Neuronal stem cell (in vitro differentiated cells): ENCODE results near the gene SDE2.

Source experiments
- DNase-seq: peaks from one replicate; pipeline ENCODE4 v3.0.0-alpha.2; 2013; ENCODE audit warnings: low spot score
- H2AFZ ChIP-seq: one replicate; pipeline ENCODE4 v1.6.1; 2013; ENCODE audit warnings: mild to moderate bottlenecking, low read length, inconsistent platforms
- H2AK5ac ChIP-seq: 2 replicates; pipeline ENCODE4 v1.6.1; 2013; ENCODE audit warnings: low read depth, mild to moderate bottlenecking, inconsistent platforms, low read length, moderate library complexity, mixed read lengths
- H2BK120ac ChIP-seq: 2 replicates; pipeline ENCODE4 v1.6.1; 2013; ENCODE audit warnings: low read depth, mild to moderate bottlenecking, inconsistent platforms, low read length, moderate library complexity, mixed read lengths
- H2BK12ac ChIP-seq: one replicate; pipeline ENCODE4 v1.6.1; 2013; ENCODE audit warnings: low read length, inconsistent platforms
- H2BK15ac ChIP-seq: 2 replicates; pipeline ENCODE4 v1.6.1; 2013; ENCODE audit warnings: mild to moderate bottlenecking, low read length, inconsistent platforms, mixed read lengths
- H2BK5ac ChIP-seq: one replicate; pipeline ENCODE4 v1.6.1; 2013; ENCODE audit warnings: inconsistent platforms, mild to moderate bottlenecking, low read length, moderate library complexity
- H3K14ac ChIP-seq: one replicate; pipeline ENCODE4 v1.6.1; 2013; ENCODE audit warnings: low read length, inconsistent platforms
- H3K18ac ChIP-seq: 2 replicates; pipeline ENCODE4 v1.6.1; 2013; ENCODE audit warnings: low read length, inconsistent platforms
- H3K23ac ChIP-seq: 2 replicates; pipeline ENCODE4 v1.6.1; 2013; ENCODE audit warnings: low read depth, mild to moderate bottlenecking, mixed read lengths, low read length, inconsistent platforms; ENCODE audit not compliant: poor library complexity
- H3K27ac ChIP-seq: replicated peaks from 3 replicates; pipeline ENCODE4 v1.5.1; 2013; ENCODE audit warnings: low read length, inconsistent platforms
- H3K27me3 ChIP-seq, 3 experiments: 2 replicates each; pipeline ENCODE4 v1.6.1; 2013; ENCODE audit warnings: low read length in 3 of 3, mild to moderate bottlenecking in 2 of 3, inconsistent platforms in 1 of 3, low read depth in 1 of 3, mixed read lengths in 1 of 3, moderate library complexity in 1 of 3; ENCODE audit not compliant: control insufficient read depth in 3 of 3, insufficient read depth in 3 of 3
- H3K36me3 ChIP-seq, 2 donors: replicated peaks in 1 of 2; 2 replicates each; pipeline ENCODE4 v1.6.1; 2013; ENCODE audit warnings: low read length in 2 of 2; ENCODE audit not compliant: control insufficient read depth in 2 of 2, insufficient read depth in 2 of 2
- H3K4ac ChIP-seq: 2 replicates; pipeline ENCODE4 v1.6.1; 2013; ENCODE audit warnings: inconsistent platforms, mild to moderate bottlenecking, low read length, moderate library complexity
- H3K4me1 ChIP-seq, 2 donors: 1 replicate in 1 of 2; 2 replicates in 1 of 2; pipeline ENCODE4 v1.6.1; 2013; ENCODE audit warnings: low read length in 2 of 2, low read depth in 1 of 2; ENCODE audit not compliant: control insufficient read depth in 2 of 2, insufficient read depth in 1 of 2
- H3K4me2 ChIP-seq: one replicate; pipeline ENCODE4 v1.6.1; 2013; ENCODE audit warnings: mild to moderate bottlenecking, low read length, inconsistent platforms; ENCODE audit not compliant: insufficient read depth, poor library complexity, severe bottlenecking
- H3K4me3 ChIP-seq, 2 donors: 2 replicates each; pipeline ENCODE4 v1.5.1; 2013; ENCODE audit warnings: low read length in 2 of 2, mild to moderate bottlenecking in 2 of 2, inconsistent platforms in 1 of 2, moderate library complexity in 1 of 2
- H3K79me1 ChIP-seq: one replicate; pipeline ENCODE4 v1.6.1; 2013; ENCODE audit warnings: low read depth, mild to moderate bottlenecking, inconsistent platforms, low read length, moderate library complexity
- H3K9ac ChIP-seq: one replicate; pipeline ENCODE4 v1.6.1; 2013; ENCODE audit warnings: mild to moderate bottlenecking, low read depth, low read length, inconsistent platforms; ENCODE audit not compliant: poor library complexity
- H3K9me3 ChIP-seq, 2 donors: replicated peaks in 1 of 2; 2 replicates each; pipeline versions ENCODE3 to v1.6.1; 2013; ENCODE audit warnings: low read length in 2 of 2, mild to moderate bottlenecking in 2 of 2, inconsistent platforms in 1 of 2, low read depth in 1 of 2, mixed read lengths in 1 of 2, moderate library complexity in 1 of 2; ENCODE audit not compliant: control insufficient read depth in 2 of 2, insufficient read depth in 1 of 2
- H4K8ac ChIP-seq: one replicate; pipeline ENCODE4 v1.6.1; 2013; ENCODE audit warnings: low read depth, mild to moderate bottlenecking, inconsistent platforms, low read length, moderate library complexity
- H4K91ac ChIP-seq: one replicate; pipeline ENCODE4 v1.6.1; 2013; ENCODE audit warnings: low read length, low read depth, mild to moderate bottlenecking, inconsistent platforms; ENCODE audit not compliant: poor library complexity
- WGBS, 2 donors: extraction: QIAGEN DNeasy Blood & Tissue Kit; methylation state at CpG; one replicate each; pipeline ENCODE4 v1.1.7; 2013; ENCODE audit warnings: missing lambda C conversion rate in 2 of 2, mixed read lengths in 1 of 2; ENCODE audit not compliant: insufficient read length in 2 of 2, insufficient replicate concordance in 1 of 2; ENCODE audit errors: extremely low coverage in 2 of 2; 5-methylcytosine and 5-hydroxymethylcytosine counted together

Gene SDE2

DNA sequence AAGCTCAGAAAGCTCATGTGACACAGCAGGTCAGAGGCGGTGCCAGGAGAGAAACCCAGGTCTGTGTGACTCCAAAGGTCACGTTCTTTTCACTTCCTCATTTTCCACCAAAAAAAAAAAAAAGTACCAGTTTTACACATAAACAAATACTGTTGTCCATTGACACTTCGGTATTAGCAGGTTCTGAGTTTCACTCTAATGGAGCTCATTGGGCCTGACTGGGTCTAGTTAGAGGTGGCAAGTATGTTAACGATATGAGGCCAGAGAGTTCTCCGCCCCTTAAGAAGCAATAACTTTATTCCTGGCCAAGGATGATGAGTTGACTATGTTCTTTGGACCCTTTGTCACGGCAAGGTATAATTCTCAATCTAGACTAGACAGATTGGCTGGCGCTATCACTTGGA is 30.0 kb upstream of the SDE2 start:
- WGBS, 2 donors, result no CpG with 5 or more reads among the region's 7 CpGs
- H3K18ac ChIP-seq, result no peak overlapping the region
- no peak overlapping the region for H2BK120ac ChIP-seq
- no peak overlapping the region for H2BK5ac ChIP-seq
- H3K4me2 ChIP-seq, result no peak overlapping the region
- H2BK15ac ChIP-seq, result no peak overlapping the region
- H3K4me1 ChIP-seq, result peaks cover 0 to 9% of the 10 kb centered on the region in 2 donors
- no peaks in the 10 kb centered on the region for H3K36me3 ChIP-seq
- no peak overlapping the region for H2AK5ac ChIP-seq
- H2BK12ac ChIP-seq, result no peak overlapping the region
- no peak overlapping the region for H3K14ac ChIP-seq
- H4K8ac ChIP-seq, result no peak overlapping the region
- H3K27ac ChIP-seq, result no peak overlapping the region
- no peak for DNase-seq
- no peak overlapping the region for H3K4me3 ChIP-seq
- no peaks in the 10 kb centered on the region for H3K27me3 ChIP-seq
- H3K79me1 ChIP-seq, result no peaks in the 10 kb centered on the region
- no peak overlapping the region for H3K23ac ChIP-seq
- no peak overlapping the region for H4K91ac ChIP-seq
- no peak overlapping the region for H3K9ac ChIP-seq
- H3K9me3 ChIP-seq, result no peaks in the 10 kb centered on the region
- no peak overlapping the region for H3K4ac ChIP-seq
- no peak overlapping the region for H2AFZ ChIP-seq

DNA sequence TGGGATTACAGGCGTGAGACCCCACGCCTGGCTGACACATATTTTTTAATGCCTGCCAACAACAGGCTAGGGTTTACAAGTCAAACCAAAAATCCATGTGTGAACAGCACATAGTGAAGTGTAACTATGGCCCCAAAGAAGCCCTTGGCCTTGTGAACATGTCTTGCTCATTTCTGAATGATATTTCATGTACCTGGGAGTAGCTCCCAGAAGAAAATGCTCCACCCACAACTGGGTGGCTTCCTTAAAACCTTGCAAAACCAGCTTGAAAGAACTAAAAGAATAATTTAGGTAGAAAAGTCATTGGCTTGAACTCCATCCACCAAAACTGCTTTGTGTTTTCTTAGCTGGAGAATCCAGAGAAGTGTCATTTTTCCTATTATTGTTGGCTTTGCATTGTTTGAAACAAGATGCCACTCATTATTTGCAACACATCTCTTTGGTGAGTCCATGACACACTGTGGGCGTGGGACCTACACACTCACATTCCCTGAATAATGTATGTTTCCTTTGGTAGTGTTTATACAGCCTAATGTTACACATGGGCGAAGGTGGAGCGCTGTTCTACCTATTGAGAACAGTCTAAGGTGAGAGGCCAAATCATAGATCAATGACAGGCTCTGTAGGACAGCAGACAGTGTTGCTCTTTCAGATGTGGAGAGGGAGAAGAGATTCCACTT is 28.5 kb upstream of the SDE2 start:
- no peak overlapping the region for H2BK5ac ChIP-seq
- peaks cover 0 to 9% of the 10 kb centered on the region in 2 donors for H3K4me1 ChIP-seq
- H3K14ac ChIP-seq, result no peak overlapping the region
- no peak overlapping the region for H3K23ac ChIP-seq
- H3K9me3 ChIP-seq, result no peaks in the 10 kb centered on the region
- no peak overlapping the region for H3K4me3 ChIP-seq
- no peaks in the 10 kb centered on the region for H3K36me3 ChIP-seq
- H3K9ac ChIP-seq, result no peak overlapping the region
- no peak overlapping the region for H3K27ac ChIP-seq
- no CpG with 5 or more reads among the region's 5 CpGs for WGBS, 2 donors
- H3K27me3 ChIP-seq, result no peaks in the 10 kb centered on the region
- H4K91ac ChIP-seq, result no peak overlapping the region
- no peak overlapping the region for H2BK120ac ChIP-seq
- H2BK15ac ChIP-seq, result no peak overlapping the region
- no peak overlapping the region for H2BK12ac ChIP-seq
- peak overlapping the region; percentile 20 for H2AFZ ChIP-seq
- H3K18ac ChIP-seq, result no peak overlapping the region
- H3K79me1 ChIP-seq, result no peaks in the 10 kb centered on the region
- no peak overlapping the region for H2AK5ac ChIP-seq
- no peak overlapping the region for H3K4me2 ChIP-seq
- H3K4ac ChIP-seq, result no peak overlapping the region
- no peak overlapping the region for H4K8ac ChIP-seq
- DNase-seq, result no peak

DNA sequence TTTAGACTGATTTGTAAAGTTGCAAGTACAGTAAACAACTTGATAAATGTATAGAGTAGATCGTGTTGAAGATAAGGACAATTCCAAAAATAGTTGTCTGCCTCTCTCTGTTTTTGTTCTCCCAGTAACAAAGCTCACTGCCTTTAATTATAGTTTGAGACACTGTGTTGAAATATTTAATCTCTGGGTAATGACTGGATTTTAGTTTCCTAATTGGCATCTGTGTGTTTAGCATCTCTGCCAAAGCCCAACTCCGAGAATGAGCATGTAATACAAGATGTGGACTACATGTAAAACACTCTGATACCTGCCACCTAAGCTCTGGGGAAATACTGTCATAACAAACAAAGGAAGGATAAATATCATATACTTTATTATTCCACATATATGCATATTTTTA is 27.7 kb upstream of the SDE2 start:
- Histone ChIP-seq H3K4ac (no peak overlapping the region), H3K4me2 (no peak overlapping the region), H3K36me3 (no peaks in the 10 kb centered on the region), H3K14ac (no peak overlapping the region), H2BK5ac (no peak overlapping the region), H3K27me3 (peaks cover 0 to 2% (median 0%) of the 10 kb centered on the region in 3 experiments), H3K18ac (no peak overlapping the region), H2BK12ac (no peak overlapping the region), H2BK120ac (no peak overlapping the region), H3K9ac (no peak overlapping the region), H3K9me3 (no peaks in the 10 kb centered on the region), H2AK5ac (no peak overlapping the region), H3K79me1 (no peaks in the 10 kb centered on the region), H2BK15ac (no peak overlapping the region), H3K23ac (no peak overlapping the region), H4K8ac (no peak overlapping the region), H3K4me3 (no peak overlapping the region), H2AFZ (no peak overlapping the region), H3K4me1 (peaks cover 0 to 9% of the 10 kb centered on the region in 2 donors), H3K27ac (no peak overlapping the region), H4K91ac (no peak overlapping the region)
- whole genome bisulfite sequencing, 2 donors, result 100% methylated on average over 1 of the region's 2 CpGs; no CpG with 5 or more reads in 1 of the 2 donors
- no peak for DNase-seq

DNA sequence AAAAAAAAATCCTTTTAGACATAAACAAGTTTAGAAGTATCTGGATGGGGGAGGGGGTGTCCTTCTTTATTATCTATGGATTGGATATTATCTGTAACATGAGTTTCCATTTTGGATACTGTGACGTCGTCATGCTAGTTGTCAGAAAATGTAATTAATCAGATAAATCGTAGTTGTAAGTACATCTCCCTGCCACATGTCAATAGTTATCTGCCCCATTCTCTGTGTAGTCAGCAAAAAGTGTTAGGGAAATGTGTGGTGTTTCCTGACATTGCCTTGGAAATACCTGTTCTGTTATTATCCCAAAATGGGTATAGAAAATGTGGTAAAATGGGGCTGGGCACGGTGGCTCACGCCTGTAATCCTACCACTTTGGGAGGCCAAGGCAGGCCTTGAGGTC is 24.6 kb upstream of the SDE2 start:
- Histone ChIP-seq H4K8ac (no peak overlapping the region), H2BK5ac (no peak overlapping the region), H3K9me3 (no peaks in the 10 kb centered on the region), H3K4me2 (no peak overlapping the region), H3K27ac (no peak overlapping the region), H3K4ac (no peak overlapping the region), H2AFZ (no peak overlapping the region), H3K14ac (no peak overlapping the region), H3K79me1 (no peaks in the 10 kb centered on the region), H3K4me1 (peaks cover 0 to 9% of the 10 kb centered on the region in 2 donors), H3K27me3 (peaks cover 0 to 2% (median 0%) of the 10 kb centered on the region in 3 experiments), H4K91ac (no peak overlapping the region), H3K18ac (no peak overlapping the region), H3K9ac (no peak overlapping the region), H2BK15ac (no peak overlapping the region), H2BK12ac (no peak overlapping the region), H3K4me3 (no peak overlapping the region), H2AK5ac (no peak overlapping the region), H2BK120ac (no peak overlapping the region), H3K36me3 (no peaks in the 10 kb centered on the region), H3K23ac (no peak overlapping the region)
- WGBS, 2 donors, result no CpG with 5 or more reads among the region's 5 CpGs
- no peak for DNase-seq
